Brain pericyte (primary cell): ENCODE data around the gene ZNF234.
"Not testable (repeated sequence)": the region's sequence is repeated elsewhere in the genome, so short reads cannot be mapped to it uniquely, and the experiment has no call there.

Experiments
- DNase-seq: peaks from one replicate; pipeline ENCODE4 v3.0.0-alpha.2; 2012; ENCODE audit warnings: low read depth, low spot score

The ZNF234 gene

GRCh38 chr19:44141191-44142058 is at the start of gene ZNF234:
Gene ZNF234, plus strand, starts transcription at chr19:44141554. Its CDS starts 3,079 bp downstream, at chr19:44144633.
- DNase-seq, result peak; percentile 39

GRCh38 chr19:44092108-44092507 is 49.2 kb upstream of the ZNF234 start:
- no peak for DNase-seq

GRCh38 chr19:44093931-44094765 is 47.2 kb upstream of the ZNF234 start, which contains the start of gene ZNF224:
Gene ZNF224, plus strand, starts transcription at chr19:44094361. Its CDS starts 3,513 bp downstream, at chr19:44097874.
- peak; percentile 70 for DNase-seq

- DNase-seq, result no peak
These were observed 33.6 kb upstream of the ZNF234 start for GRCh38 chr19:44107751-44108150.

- no peak for DNase-seq
These were observed 31.9 kb upstream of the ZNF234 start for GRCh38 chr19:44109458-44109857.

GRCh38 chr19:44111910-44112463 is 29.4 kb upstream of the ZNF234 start:
- peak; percentile 11 for DNase-seq

- no peak for DNase-seq
These were observed 28.6 kb upstream of the ZNF234 start for GRCh38 chr19:44112802-44113137.

- DNase-seq, result peak; percentile 94
These were observed 28.1 kb upstream of the ZNF234 start, which contains the start of gene ZNF225 for GRCh38 chr19:44113138-44113783. Gene ZNF225, plus strand, starts transcription at chr19:44113399. Its CDS starts 2,429 bp downstream, at chr19:44115828.

GRCh38 chr19:44113784-44114390 is 27.5 kb upstream of the ZNF234 start:
- DNase-seq, result no peak

- not testable (repeated sequence) for DNase-seq
These were observed 20.2 kb upstream of the ZNF234 start for GRCh38 chr19:44121162-44121561.

- no peak for DNase-seq
These were observed 9.4 kb upstream of the ZNF234 start for GRCh38 chr19:44131955-44132354.

GRCh38 chr19:44142059-44142433 is 692 bp downstream of the ZNF234 start:
- no peak for DNase-seq

GRCh38 chr19:44149776-44150175 is 8.4 kb downstream of the ZNF234 start:
- DNase-seq, result no peak

GRCh38 chr19:44151491-44151890 is 10.1 kb downstream of the ZNF234 start:
- no peak for DNase-seq

- DNase-seq, result no peak
These were observed 15.1 kb downstream of the ZNF234 start for GRCh38 chr19:44156475-44156874.

GRCh38 chr19:44163789-44164188 is 22.4 kb downstream of the ZNF234 start:
- no peak for DNase-seq

GRCh38 chr19:44164327-44164672 is 22.9 kb downstream of the ZNF234 start:
- DNase-seq, result no peak

- peak; percentile 96 for DNase-seq
These were observed 23.5 kb downstream of the ZNF234 start, which contains the start of gene ZNF226 for GRCh38 chr19:44164673-44165512. Gene ZNF226, plus strand, starts transcription at chr19:44165100. Its CDS starts 4,981 bp downstream, at chr19:44170081.

GRCh38 chr19:44170660-44171059 is 29.3 kb downstream of the ZNF234 start:
- not testable (repeated sequence) for DNase-seq

- no peak for DNase-seq
These were observed 35.2 kb downstream of the ZNF234 start for GRCh38 chr19:44176590-44176989.
